ENCODE measurements around the gene KCNT1. TPM values are rescaled to one million over a fixed set of nuclear protein-coding genes. Genes with fewer than 3 reads are reported as not detected.

The KCNT1 gene
- total RNA-seq, 1 experiment from 2014 or later, result 0.17 TPM

DNA sequence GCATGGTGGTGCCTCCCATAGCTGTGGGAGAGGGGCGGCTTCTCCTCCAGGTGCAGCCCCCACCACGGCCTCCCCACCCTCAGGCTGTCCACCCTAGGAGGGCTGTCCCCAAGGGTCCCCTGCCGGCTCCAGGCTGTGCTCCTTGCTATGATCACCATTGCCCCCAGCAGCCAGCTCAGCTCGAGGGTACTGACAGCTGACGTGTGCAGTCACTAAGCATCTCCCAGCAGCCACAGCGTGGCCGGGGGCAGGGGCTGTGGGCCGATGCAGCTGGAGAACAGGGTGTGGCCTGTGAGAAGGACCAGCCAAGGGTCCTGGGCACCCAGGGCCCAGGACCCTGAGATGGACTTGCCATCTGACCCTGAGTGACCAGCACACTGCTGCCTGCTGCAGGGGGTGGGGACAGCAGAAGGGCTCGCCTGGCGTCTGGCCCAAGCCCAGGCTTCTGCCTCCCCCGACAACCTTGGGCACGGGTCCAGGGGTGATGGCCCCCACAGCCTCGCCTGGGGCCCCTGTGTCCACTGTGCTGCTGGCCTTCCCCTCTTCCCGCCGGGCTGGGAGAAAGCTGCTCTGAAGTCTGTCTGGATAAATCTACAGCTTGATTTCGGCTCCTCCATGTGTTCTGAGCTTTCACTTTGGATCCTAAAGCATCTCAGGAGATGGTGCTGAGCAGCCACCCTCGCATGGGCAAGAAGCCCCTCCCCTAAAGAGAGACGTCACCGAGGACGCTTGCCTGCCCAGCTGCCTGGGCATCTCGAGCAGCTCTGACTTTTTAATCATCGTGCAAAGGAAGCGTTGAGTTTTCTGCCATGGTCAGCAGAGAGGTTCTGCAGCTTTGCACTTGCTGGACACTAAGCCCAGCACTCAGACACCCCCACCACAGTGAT is 5.5 kb downstream of the KCNT1 start:
- TF ChIP-seq ZNF274 (IDR thresholded peaks at IDR 0.05; ENCODE audit: low read depth, low read length), result no peak
- TF ChIP-seq YY1 (IDR thresholded peaks at IDR 0.05; ENCODE audit: extremely low read depth, insufficient replicate concordance, low read depth, low read length), result no peak
- TF ChIP-seq, protein P1, sequence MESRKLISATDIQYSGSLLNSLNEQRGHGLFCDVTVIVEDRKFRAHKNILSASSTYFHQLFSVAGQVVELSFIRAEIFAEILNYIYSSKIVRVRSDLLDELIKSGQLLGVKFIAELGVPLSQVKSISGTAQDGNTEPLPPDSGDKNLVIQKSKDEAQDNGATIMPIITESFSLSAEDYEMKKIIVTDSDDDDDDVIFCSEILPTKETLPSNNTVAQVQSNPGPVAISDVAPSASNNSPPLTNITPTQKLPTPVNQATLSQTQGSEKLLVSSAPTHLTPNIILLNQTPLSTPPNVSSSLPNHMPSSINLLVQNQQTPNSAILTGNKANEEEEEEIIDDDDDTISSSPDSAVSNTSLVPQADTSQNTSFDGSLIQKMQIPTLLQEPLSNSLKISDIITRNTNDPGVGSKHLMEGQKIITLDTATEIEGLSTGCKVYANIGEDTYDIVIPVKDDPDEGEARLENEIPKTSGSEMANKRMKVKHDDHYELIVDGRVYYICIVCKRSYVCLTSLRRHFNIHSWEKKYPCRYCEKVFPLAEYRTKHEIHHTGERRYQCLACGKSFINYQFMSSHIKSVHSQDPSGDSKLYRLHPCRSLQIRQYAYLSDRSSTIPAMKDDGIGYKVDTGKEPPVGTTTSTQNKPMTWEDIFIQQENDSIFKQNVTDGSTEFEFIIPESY (IDR thresholded peaks at IDR 0.05; ENCODE audit: extremely low read depth, insufficient replicate concordance, low read length), result no peak
- no peak for TF ChIP-seq EGR1 (IDR thresholded peaks at IDR 0.05; ENCODE audit: low read depth)
- TF ChIP-seq CEBPB (IDR thresholded peaks at IDR 0.05; ENCODE audit: low read depth), result no peak
- TF ChIP-seq POLR2AphosphoS5 (IDR thresholded peaks at IDR 0.05; ENCODE audit: low read depth, low read length), result no peak
- TF ChIP-seq SP1 (IDR thresholded peaks at IDR 0.05; ENCODE audit: low read depth), result no peak
- TF ChIP-seq ELF1 (IDR thresholded peaks at IDR 0.05; ENCODE audit: borderline replicate concordance, low read depth), result no peak
- TF ChIP-seq, protein P2, sequence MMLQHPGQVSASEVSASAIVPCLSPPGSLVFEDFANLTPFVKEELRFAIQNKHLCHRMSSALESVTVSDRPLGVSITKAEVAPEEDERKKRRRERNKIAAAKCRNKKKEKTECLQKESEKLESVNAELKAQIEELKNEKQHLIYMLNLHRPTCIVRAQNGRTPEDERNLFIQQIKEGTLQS (IDR thresholded peaks at IDR 0.05), result no peak
- TF ChIP-seq SIN3A (IDR thresholded peaks at IDR 0.05; ENCODE audit: low read depth), result no peak
- no peak for TF ChIP-seq POLR2A (IDR thresholded peaks at IDR 0.05; ENCODE audit: borderline replicate concordance, extremely low read depth, insufficient read depth, insufficient read length)
- TF ChIP-seq, protein P3, sequence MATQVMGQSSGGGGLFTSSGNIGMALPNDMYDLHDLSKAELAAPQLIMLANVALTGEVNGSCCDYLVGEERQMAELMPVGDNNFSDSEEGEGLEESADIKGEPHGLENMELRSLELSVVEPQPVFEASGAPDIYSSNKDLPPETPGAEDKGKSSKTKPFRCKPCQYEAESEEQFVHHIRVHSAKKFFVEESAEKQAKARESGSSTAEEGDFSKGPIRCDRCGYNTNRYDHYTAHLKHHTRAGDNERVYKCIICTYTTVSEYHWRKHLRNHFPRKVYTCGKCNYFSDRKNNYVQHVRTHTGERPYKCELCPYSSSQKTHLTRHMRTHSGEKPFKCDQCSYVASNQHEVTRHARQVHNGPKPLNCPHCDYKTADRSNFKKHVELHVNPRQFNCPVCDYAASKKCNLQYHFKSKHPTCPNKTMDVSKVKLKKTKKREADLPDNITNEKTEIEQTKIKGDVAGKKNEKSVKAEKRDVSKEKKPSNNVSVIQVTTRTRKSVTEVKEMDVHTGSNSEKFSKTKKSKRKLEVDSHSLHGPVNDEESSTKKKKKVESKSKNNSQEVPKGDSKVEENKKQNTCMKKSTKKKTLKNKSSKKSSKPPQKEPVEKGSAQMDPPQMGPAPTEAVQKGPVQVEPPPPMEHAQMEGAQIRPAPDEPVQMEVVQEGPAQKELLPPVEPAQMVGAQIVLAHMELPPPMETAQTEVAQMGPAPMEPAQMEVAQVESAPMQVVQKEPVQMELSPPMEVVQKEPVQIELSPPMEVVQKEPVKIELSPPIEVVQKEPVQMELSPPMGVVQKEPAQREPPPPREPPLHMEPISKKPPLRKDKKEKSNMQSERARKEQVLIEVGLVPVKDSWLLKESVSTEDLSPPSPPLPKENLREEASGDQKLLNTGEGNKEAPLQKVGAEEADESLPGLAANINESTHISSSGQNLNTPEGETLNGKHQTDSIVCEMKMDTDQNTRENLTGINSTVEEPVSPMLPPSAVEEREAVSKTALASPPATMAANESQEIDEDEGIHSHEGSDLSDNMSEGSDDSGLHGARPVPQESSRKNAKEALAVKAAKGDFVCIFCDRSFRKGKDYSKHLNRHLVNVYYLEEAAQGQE (IDR thresholded peaks at IDR 0.05; ENCODE audit: low read depth), result no peak
- TF ChIP-seq TCF7L2 (IDR thresholded peaks at IDR 0.05; ENCODE audit: borderline replicate concordance, extremely low read depth, insufficient read depth, insufficient read length), result no peak
- TF ChIP-seq, protein P4, sequence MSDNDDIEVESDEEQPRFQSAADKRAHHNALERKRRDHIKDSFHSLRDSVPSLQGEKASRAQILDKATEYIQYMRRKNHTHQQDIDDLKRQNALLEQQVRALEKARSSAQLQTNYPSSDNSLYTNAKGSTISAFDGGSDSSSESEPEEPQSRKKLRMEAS (IDR thresholded peaks at IDR 0.05), result no peak
- no peak for TF ChIP-seq CBX3 (IDR thresholded peaks at IDR 0.05; ENCODE audit: low read depth)
- TF ChIP-seq EZH2 (IDR thresholded peaks at IDR 0.05), result no peak
- TF ChIP-seq SRF (IDR thresholded peaks at IDR 0.05; ENCODE audit: low read depth), result no peak
- no peaks in the 10 kb centered on the region for H3K4me1 ChIP-seq (ENCODE audit: control insufficient read depth in 1 of 2, insufficient read depth in 2 of 2, low read length in 2 of 2)
- no TSS peak for BruUV-seq (replicated peaks)
- H3K9me3 ChIP-seq (ENCODE audit: control insufficient read depth in 1 of 2, insufficient read depth in 1 of 2, low read depth in 1 of 2, low read length in 2 of 2), result no peaks in the 10 kb centered on the region
- no peaks in the 10 kb centered on the region for H4K20me1 ChIP-seq (ENCODE audit: insufficient read depth)
- CTCF ChIA-PET, result no interaction called here
- H3K36me3 ChIP-seq (ENCODE audit: control insufficient read depth in 1 of 2, insufficient read depth in 2 of 2, low read length in 2 of 2), result no peaks in the 10 kb centered on the region
- H3K9me2 ChIP-seq (ENCODE audit: insufficient read depth), result no peaks in the 10 kb centered on the region
- no peak overlapping the region for H2AFZ ChIP-seq (ENCODE audit: low read depth, low read length, poor library complexity, severe bottlenecking)
- no peaks in the 10 kb centered on the region for H3K79me2 ChIP-seq (ENCODE audit: insufficient read depth, low read length)
- intact Hi-C loops (cut with micrococcal nuclease), result no loop called here
- H3K9ac ChIP-seq (ENCODE audit: low read length), result no peak overlapping the region
- ATAC-seq (no peak), DNase-seq (ENCODE audit: low read depth, low spot score) (no peak)
- no peak overlapping the region for H3K4me2 ChIP-seq (ENCODE audit: low read length)
- no peak overlapping the region for H3K4me3 ChIP-seq (replicated peaks in 1 of 2; ENCODE audit: low read depth in 1 of 2, low read length in 2 of 2)
- POLR2A ChIA-PET, result no interaction called here
- no peak overlapping the region for H3K27ac ChIP-seq (ENCODE audit: low read depth, low read length)
- RAD21 ChIA-PET (ENCODE audit: low non-redundant PET in 1 of 2, low total read pairs in 2 of 2, uncharacterized antibody in 2 of 2, unreplicated experiment in 2 of 2), result no interaction called here
- peaks cover 14% of the 10 kb centered on the region; the same call in 1 of the 2 replicates for H3K27me3 ChIP-seq (ENCODE audit: insufficient read depth, low read length)

All from HCT116 (cell line).